Epithelial cell of umbilical artery (primary cell): ENCODE results near the gene VSIG2. TPM values are rescaled to one million over a fixed set of nuclear protein-coding genes. Genes with fewer than 3 reads are reported as not detected.

Experiments used
- total RNA-seq: library from RNA; depleted of rRNA; stranded (reverse); fragments of >200 nt; gene quantifications from 2 replicates; pipeline ENCODE4 v1.2.3, GENCODE V29; 2014

Gene VSIG2, protein sequence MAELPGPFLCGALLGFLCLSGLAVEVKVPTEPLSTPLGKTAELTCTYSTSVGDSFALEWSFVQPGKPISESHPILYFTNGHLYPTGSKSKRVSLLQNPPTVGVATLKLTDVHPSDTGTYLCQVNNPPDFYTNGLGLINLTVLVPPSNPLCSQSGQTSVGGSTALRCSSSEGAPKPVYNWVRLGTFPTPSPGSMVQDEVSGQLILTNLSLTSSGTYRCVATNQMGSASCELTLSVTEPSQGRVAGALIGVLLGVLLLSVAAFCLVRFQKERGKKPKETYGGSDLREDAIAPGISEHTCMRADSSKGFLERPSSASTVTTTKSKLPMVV
- total RNA-seq: 0.46 TPM in 1 of 2 replicates, not detected in the other

DNA sequence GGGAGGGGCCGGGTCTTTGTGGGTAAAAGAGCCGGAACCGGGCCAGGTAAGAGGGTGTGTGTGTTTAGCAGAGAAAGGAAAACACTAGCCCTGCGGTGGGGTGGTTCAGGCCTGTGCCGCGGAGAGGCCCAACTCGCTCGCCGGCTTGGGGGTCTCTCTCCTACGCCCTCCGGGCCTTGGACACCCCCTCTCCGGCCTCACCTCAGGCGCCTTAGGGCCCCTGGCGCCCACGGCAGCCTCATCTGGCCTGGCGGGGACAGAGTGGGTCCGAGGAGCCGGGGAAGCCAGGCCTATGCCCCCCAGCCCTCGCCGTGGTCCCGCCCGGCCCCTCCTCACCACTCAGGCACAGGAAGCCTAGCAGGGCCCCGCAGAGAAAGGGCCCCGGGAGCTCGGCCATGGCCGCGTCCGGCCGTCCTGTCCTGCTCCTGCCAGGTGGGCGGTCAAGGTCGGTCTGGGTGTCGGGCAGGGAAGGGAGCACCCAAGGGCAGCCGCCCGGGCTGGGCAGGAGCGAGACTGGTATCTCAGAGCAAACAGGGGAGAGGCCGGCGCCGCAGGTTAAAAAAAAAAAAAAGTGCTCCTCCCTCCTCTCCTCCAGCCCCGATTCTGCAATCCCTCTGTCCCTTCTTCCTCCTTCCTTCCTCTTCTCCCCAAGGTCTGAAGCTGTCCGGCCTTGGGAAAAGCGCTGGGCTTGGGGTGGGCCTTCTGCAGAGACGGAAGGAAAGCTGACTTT is at the start of gene VSIG2:
TSS of gene VSIG2 (minus strand) at position 515 of the 730 bp plus-strand sequence. CDS start at position 397, 118 bp downstream.

DNA sequence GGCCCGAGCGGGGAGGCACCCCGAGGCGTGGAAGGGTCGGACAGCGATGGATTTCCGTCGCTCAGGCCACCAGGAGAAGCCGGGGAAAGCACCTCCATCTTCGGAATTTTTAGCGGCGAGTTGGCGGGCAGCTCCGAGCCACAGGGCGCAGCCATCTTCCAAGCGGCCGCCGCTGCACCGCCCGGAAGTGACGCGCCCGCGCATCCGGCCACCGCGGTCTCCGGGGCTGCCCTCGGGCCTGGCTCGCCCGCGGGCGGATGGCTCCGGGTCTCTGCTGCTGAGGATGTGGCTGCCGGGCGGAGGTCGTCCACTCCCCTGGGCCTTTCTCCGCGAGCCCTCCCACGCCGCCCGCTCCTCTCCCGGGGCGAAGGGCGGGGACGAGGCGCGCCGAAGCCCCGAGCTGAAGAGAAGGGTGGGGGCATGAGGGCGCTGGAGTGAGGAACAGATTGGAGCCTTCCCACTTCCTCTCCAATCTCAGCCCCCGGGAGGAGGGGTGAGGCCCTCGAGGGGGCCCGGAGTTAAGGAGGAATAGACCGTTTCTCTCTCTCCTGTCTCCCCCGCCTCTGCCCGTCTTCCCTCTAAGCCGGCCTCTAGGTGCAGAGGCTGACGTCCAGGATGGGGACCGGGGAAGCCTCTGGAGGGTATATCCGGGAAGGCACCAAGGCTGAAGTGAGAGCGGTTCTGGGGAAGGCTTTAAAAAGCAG is 48.3 kb upstream of the VSIG2 start, which contains the start of gene MSANTD2:
TSS of gene MSANTD2 (minus strand) at position 181 of the 704 bp plus-strand sequence. CDS start at position 155, 26 bp downstream.

DNA sequence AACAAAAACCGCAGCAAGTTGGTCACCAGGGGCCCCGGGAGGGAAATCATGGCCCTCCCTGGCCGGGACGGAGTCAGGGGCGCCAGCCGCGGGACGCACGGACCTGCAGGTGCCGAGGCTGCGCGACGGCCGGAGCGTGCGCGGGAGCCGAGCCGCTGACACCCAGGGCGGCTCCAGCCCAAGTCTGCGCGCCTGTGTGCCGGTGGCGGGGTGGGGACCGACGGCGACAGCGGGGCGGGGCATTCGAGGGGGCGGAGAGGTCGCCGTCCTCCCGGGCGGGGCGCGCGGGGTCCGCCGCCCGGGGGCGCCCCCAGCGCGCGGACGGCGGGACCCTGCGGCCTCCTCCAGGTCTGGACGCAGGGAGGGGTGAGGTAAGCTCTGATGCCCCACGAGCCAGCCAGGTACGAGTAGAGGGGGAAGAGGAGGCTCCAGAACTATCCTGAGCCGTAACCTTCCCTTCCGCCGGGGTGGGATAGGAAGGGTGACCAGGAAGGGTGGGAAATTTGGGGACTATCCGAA is 10.1 kb upstream of the VSIG2 start, which contains the start of gene ESAM:
TSS of gene ESAM (minus strand) at position 186 of the 519 bp plus-strand sequence. CDS start at position 50, 136 bp downstream.

DNA sequence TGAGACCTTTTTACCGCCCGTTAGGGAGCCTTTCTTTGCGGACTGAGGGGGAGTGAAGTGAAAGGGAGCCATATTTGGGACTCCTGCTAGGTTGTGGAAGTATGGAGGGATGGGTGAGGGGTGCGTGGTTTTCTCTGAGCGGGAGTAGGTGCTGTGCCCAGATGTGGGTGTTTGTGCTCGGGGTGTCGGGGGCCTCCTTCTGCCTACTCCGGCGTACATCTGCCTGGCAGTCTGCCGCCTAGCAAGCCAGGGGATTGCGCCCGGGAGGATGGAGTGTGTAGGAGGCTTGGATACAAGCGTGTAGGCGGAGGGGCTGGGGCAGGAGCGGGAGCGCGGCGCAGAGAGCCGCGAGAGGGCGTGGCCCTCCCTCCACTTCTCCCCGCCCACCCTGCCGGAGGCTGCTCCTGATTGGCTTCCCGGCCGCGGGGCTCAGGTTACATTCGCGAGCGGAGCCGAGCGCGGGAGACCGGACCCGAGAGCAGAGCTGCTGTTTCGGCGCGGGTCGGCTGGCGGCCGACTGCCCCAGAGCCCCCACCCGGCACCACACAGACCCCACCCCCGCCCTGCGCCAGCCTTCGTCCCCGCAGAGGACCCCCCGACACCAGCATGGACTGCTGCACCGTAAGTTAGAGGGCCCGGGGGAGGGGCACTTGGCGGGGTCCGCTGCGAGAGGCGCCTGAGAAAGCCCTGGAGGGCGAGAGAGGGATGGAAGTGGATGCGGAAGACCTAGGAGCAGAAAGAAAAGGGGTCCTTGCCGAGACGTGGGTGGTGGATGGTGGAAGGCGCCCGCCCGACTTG is 12.4 kb downstream of the VSIG2 start, which contains the start of gene NRGN:
TSS of gene NRGN (plus strand) at position 464 of the 798 bp plus-strand sequence. CDS start at position 607, 143 bp downstream.

Other genes starting within 250 kb of the VSIG2 start
- gene OR8B12, start 208.6 kb downstream of the VSIG2 start, total RNA-seq: not detected in 2 replicates
- gene OR8A1, start 182.3 kb downstream of the VSIG2 start, total RNA-seq: not detected in 2 replicates
- gene PANX3, start 140.8 kb downstream of the VSIG2 start, total RNA-seq: not detected in 2 replicates
- gene TBRG1, start 129.4 kb downstream of the VSIG2 start, total RNA-seq: 15.0 and 16.9 TPM in 2 replicates
- gene SIAE, start 78.5 kb downstream of the VSIG2 start, total RNA-seq: 9.1 and 16.1 TPM in 2 replicates
- 8.5 and 10.7 TPM in 2 replicates for gene SPA17, start 78.4 kb downstream of the VSIG2 start, total RNA-seq
- gene NRGN, start 12.3 kb downstream of the VSIG2 start, total RNA-seq: 0.32 and 0.91 TPM in 2 replicates
- gene ESAM, start 10.0 kb upstream of the VSIG2 start, total RNA-seq: 69.8 and 70.7 TPM in 2 replicates
- gene MSANTD2, start 48.2 kb upstream of the VSIG2 start, total RNA-seq: 7.1 and 12.2 TPM in 2 replicates
- 16.9 and 17.2 TPM in 2 replicates for gene ROBO3, start 113.2 kb upstream of the VSIG2 start, total RNA-seq
- gene ROBO4, start 145.6 kb upstream of the VSIG2 start, total RNA-seq: 132 and 166 TPM in 2 replicates
- 0.46 TPM in 1 of 2 replicates, not detected in the other for gene HEPN1, start 167.0 kb upstream of the VSIG2 start, total RNA-seq
- not detected in 2 replicates for gene HEPACAM, start 183.8 kb upstream of the VSIG2 start, total RNA-seq
- 1.6 and 1.7 TPM in 2 replicates for gene CCDC15, start 201.9 kb upstream of the VSIG2 start, total RNA-seq